H1 (cell line): ENCODE results near the gene RASSF3. TPM values are rescaled to one million over a fixed set of nuclear protein-coding genes. Genes with fewer than 3 reads are reported as not detected.

Experiments
- CHD1 ChIP-seq: IDR thresholded peaks from 2 replicates; pipeline ENCODE4 v1.6.1; 2012; ENCODE audit warnings: low read depth, low read length, improper control_type of control experiment
- HDAC6 ChIP-seq: IDR thresholded peaks from one replicate; pipeline ENCODE4 v1.7.1; 2012; ENCODE audit warnings: low read depth, mild to moderate bottlenecking, inconsistent platforms, low read length, moderate library complexity
- KDM5A ChIP-seq: fragments of 200-600 bp; IDR thresholded peaks from 2 replicates; pipeline ENCODE4 v1.7.1; 2012; ENCODE audit warnings: mild to moderate bottlenecking, low read length, inconsistent platforms, mixed read lengths
- SP4 ChIP-seq: IDR thresholded peaks from 2 replicates; pipeline ENCODE4 v1.6.1; 2012; ENCODE audit warnings: low read length, inconsistent platforms
- SRF ChIP-seq: IDR thresholded peaks from 2 replicates; pipeline ENCODE4 v1.6.1; 2011; ENCODE audit warnings: mild to moderate bottlenecking, low read depth, low read length, moderate library complexity
- TAF7 ChIP-seq: optimal IDR thresholded peaks from 2 replicates; pipeline ENCODE3; 2011; ENCODE audit warnings: low read depth, mild to moderate bottlenecking, inconsistent platforms, low read length, moderate library complexity, borderline replicate concordance
- polyA plus RNA-seq, 7 experiments: library from polyadenylated mRNA; depleted of rRNA in 3 of 7; stranded (reverse) in 5 of 7; unstranded in 2 of 7; fragments of >200 nt in 5 of 7; fragments of 200-250 nt in 2 of 7; gene quantifications; 1 replicate in 5 of 7; 2 replicates in 1 of 7; 4 replicates in 1 of 7; pipeline versions ENCODE4 v1.2.1 to v1.2.3, GENCODE V29; 2011 to 2013; ENCODE audit warnings: missing spikeins in 2 of 7, mixed read lengths in 2 of 7
- total RNA-seq: library from RNA; stranded (reverse); fragmentation: NEBNext Ultra II Directional; extraction: Animal tissue kit (Norgen Biotek cat#: 25700); gene quantifications from 2 replicates; pipeline ENCODE4 v1.2.1, GENCODE V29; 2021
- TF ChIP-seq, protein P1 (sequence below): IDR thresholded peaks from 2 replicates; pipeline ENCODE4 v1.6.1; 2011; ENCODE audit warnings: low read depth, mild to moderate bottlenecking, low read length; ENCODE audit not compliant: insufficient read depth

The RASSF3 gene
- total and polyA plus RNA-seq, 2 of the 8 experiments (the other 6 are each of a cell fraction or from before 2014, with no cell fraction given), result 19.1 to 64.3 TPM

DNA sequence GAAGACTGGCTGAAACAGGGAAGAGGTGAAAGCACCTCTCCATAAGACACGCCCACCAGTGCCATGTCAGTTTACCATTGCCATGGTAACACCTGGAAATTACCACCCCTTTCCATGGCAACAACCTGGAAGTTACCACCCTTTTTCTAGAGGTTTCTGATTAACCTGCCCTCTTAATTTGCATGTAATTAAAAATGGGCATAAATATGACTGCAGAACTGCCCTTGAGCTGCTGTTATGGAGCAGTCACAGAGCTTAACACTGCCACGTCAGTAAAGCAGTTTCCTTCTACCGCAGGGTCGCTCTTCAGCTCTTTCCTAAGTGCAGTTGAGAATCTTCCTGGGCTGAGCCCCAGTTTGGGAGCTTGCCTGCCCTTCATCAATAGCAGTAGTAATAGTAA, 55.2 kb downstream of the RASSF3 start (continued):
- TF ChIP-seq TAF7 (no peak), SRF (no peak), CHD1 (no peak), KDM5A (no peak), HDAC6 (no peak), SP4 (no peak)
- TF ChIP-seq, protein P1, sequence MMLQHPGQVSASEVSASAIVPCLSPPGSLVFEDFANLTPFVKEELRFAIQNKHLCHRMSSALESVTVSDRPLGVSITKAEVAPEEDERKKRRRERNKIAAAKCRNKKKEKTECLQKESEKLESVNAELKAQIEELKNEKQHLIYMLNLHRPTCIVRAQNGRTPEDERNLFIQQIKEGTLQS, result no peak
